Smooth muscle cell (in vitro differentiated cells): ENCODE data around the gene GJB3. TPM values are rescaled to one million over a fixed set of nuclear protein-coding genes. Genes with fewer than 3 reads are reported as not detected.
A peak's percentile ranks its signal among the peaks of the same experiment; 100 is the strongest.

Source experiments
- DNase-seq: peaks from one replicate; lab custom pipeline; 2025; ENCODE audit not compliant: unreplicated experiment; lab: John Stamatoyannopoulos, UW
- H2AFZ ChIP-seq: fragments of 200-600 bp; sonication (generic); 2 replicates; pipeline ENCODE4 v1.6.0; 2016; ENCODE audit warnings: antibody characterized with exemption, low read depth, mild to moderate bottlenecking
- H3F3A ChIP-seq: fragments of 200-600 bp; sonication (generic); 2 replicates; pipeline ENCODE4 v1.6.0; 2017; ENCODE audit warnings: antibody characterized with exemption, low read depth
- H3K27ac ChIP-seq: fragments of 200-600 bp; sonication (generic); 2 replicates; pipeline ENCODE4 v1.5.1; 2016; ENCODE audit warnings: low read depth, mild to moderate bottlenecking
- H3K27me3 ChIP-seq: fragments of 200-600 bp; sonication (generic); 2 replicates; pipeline ENCODE4 v1.6.1; 2016; ENCODE audit warnings: low read depth, mild to moderate bottlenecking
- H3K36me3 ChIP-seq: fragments of 200-600 bp; sonication (generic); 2 replicates; pipeline ENCODE4 v1.5.1; 2016; ENCODE audit warnings: low read depth
- H3K4me1 ChIP-seq: fragments of 200-600 bp; sonication (generic); 2 replicates; pipeline ENCODE4 v1.5.1; 2016; ENCODE audit warnings: low read depth
- H3K4me2 ChIP-seq: fragments of 200-600 bp; sonication (generic); 2 replicates; pipeline ENCODE4 v1.6.0; 2016; ENCODE audit warnings: mild to moderate bottlenecking
- H3K4me3 ChIP-seq: fragments of 200-600 bp; sonication (generic); 2 replicates; pipeline ENCODE4 v1.5.1; 2016; ENCODE audit warnings: mild to moderate bottlenecking
- H3K79me2 ChIP-seq: fragments of 200-600 bp; sonication (generic); 2 replicates; pipeline ENCODE4 v1.6.0; 2016; ENCODE audit warnings: low read depth, mild to moderate bottlenecking
- H3K9ac ChIP-seq: fragments of 200-600 bp; sonication (generic); 2 replicates; pipeline ENCODE4 v1.6.0; 2016; ENCODE audit warnings: low read depth
- H3K9me3 ChIP-seq: fragments of 200-600 bp; sonication (generic); replicated peaks from 2 replicates; pipeline ENCODE4 v1.5.1; 2016; ENCODE audit warnings: low read depth
- H4K20me1 ChIP-seq: fragments of 200-600 bp; sonication (generic); 2 replicates; pipeline ENCODE4 v1.6.0; 2016; ENCODE audit warnings: low read depth
- CTCF ChIP-seq: fragments of 200-600 bp; sonication (generic); IDR thresholded peaks from 2 replicates; pipeline ENCODE4 v1.5.1; 2017; ENCODE audit warnings: borderline replicate concordance, mild to moderate bottlenecking, antibody characterized with exemption; ENCODE audit not compliant: insufficient read depth, poor library complexity, severe bottlenecking
- WGBS: methylation state at CpG from one replicate; pipeline ENCODE4 v1.1.7; 2016; ENCODE audit warnings: low lambda C conversion rate; 5-methylcytosine and 5-hydroxymethylcytosine counted together
- polyA plus RNA-seq: library from polyadenylated mRNA; unstranded; fragments of >200 nt; fragmentation: Nextera tagmentation; extraction: Ambion mirVana; gene quantifications from 2 replicates; pipeline ENCODE4 v1.2.1, GENCODE V29; 2016
- total RNA-seq: library from RNA; depleted of rRNA; stranded (reverse); fragments of >200 nt; gene quantifications from 2 replicates; pipeline ENCODE4 v1.2.3, GENCODE V29; 2014

The GJB3 gene
- total and polyA plus RNA-seq, 2 experiments from 2014 or later, result 2.9 to 10.0 TPM

GRCh38 chr1:34739613-34740012, 41.4 kb upstream of the GJB3 start:
- Histone ChIP-seq H3K9ac (no peak overlapping the region), H4K20me1 (no peaks in the 10 kb centered on the region), H3K4me3 (no peak overlapping the region), H2AFZ (no peak overlapping the region), H3K9me3 (no peaks in the 10 kb centered on the region), H3K4me1 (peaks cover 3% of the 10 kb centered on the region), H3K27ac (no peak overlapping the region), H3F3A (no peaks in the 10 kb centered on the region), H3K4me2 (no peak overlapping the region), H3K36me3 (no peaks in the 10 kb centered on the region), H3K79me2 (no peaks in the 10 kb centered on the region), H3K27me3 (peaks cover 1% of the 10 kb centered on the region)
- DNase-seq, result no peak
- TF ChIP-seq CTCF, result no peak
- 64% methylated on average over 3 of the region's 3 CpGs for WGBS

GRCh38 chr1:34740161-34740868, 40.7 kb upstream of the GJB3 start:
- no peak overlapping the region for H3K4me3 ChIP-seq
- H3K27ac ChIP-seq, result no peak overlapping the region
- H3K4me1 ChIP-seq, result peaks cover 3% of the 10 kb centered on the region
- no peak overlapping the region for H3K4me2 ChIP-seq
- H3K79me2 ChIP-seq, result no peaks in the 10 kb centered on the region
- WGBS, result 61% methylated on average over 18 of the region's 18 CpGs
- H3K9me3 ChIP-seq, result no peaks in the 10 kb centered on the region
- H3K9ac ChIP-seq, result no peak overlapping the region
- no peaks in the 10 kb centered on the region for H4K20me1 ChIP-seq
- no peaks in the 10 kb centered on the region for H3K27me3 ChIP-seq
- no peak for DNase-seq
- TF ChIP-seq CTCF, result no peak
- H2AFZ ChIP-seq, result no peak overlapping the region
- H3F3A ChIP-seq, result no peaks in the 10 kb centered on the region
- no peaks in the 10 kb centered on the region for H3K36me3 ChIP-seq

GRCh38 chr1:34742667-34743270, 38.2 kb upstream of the GJB3 start:
- Histone ChIP-seq H3F3A (no peaks in the 10 kb centered on the region), H3K4me3 (no peak overlapping the region), H3K4me2 (no peak overlapping the region), H3K27me3 (no peaks in the 10 kb centered on the region), H3K4me1 (peaks cover 3% of the 10 kb centered on the region), H3K79me2 (no peaks in the 10 kb centered on the region), H3K27ac (no peak overlapping the region), H3K36me3 (no peaks in the 10 kb centered on the region), H3K9me3 (no peaks in the 10 kb centered on the region), H3K9ac (no peak overlapping the region), H4K20me1 (no peaks in the 10 kb centered on the region), H2AFZ (no peak overlapping the region)
- TF ChIP-seq CTCF, result peak; percentile 94
- peak; percentile 34 for DNase-seq
- 13% methylated on average over 16 of the region's 16 CpGs for WGBS
